ENCODE data around the gene IL17D.
A peak's percentile ranks its signal among the peaks of the same experiment; 100 is the strongest.
"Not testable (repeated sequence)": the region's sequence is repeated elsewhere in the genome, so short reads cannot be mapped to it uniquely, and the experiment has no call there.

The IL17D gene, protein sequence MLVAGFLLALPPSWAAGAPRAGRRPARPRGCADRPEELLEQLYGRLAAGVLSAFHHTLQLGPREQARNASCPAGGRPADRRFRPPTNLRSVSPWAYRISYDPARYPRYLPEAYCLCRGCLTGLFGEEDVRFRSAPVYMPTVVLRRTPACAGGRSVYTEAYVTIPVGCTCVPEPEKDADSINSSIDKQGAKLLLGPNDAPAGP

DNA sequence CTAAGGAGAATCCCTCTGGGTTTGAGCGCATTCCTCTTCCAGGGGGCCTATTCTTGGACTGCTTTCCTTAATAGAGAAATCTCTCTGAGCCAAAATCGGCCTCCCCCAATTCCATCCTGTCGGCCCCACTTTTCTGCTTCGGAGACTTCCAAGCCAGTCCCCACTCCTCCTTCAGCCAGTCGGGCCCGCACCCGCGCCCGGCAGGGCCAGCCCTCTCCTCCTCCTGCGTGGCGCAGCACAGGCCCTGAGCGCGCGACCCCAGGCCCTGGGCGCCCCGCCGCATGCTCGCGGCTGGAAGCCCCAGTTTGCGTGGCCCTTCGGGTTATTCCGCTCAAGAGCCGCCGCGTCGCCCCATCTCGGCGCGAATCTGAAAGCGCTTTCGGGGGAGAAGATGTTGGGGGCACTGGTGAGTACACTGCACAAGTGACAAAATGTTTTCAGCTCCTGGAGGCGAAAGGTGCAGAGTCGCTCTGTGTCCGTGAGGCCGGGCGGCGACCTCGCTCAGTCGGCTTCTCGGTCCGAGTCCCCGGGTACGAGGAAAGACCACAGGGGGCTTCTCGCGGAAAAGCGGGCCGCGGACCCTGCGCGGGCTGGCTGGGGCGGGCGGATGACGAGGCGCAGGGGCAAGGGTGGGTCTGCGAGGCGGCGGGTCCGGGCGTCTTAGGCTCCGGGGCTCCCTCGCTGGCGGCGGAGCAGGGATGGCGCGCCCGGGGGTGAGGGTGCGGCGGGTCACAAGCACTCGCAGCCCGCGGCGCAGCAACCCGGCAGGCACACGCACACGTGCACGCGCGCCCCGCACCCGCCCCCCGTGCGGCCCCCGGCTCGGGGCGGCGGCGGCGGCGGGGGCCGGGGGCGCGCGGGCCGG is at the start of gene IL17D:
Gene IL17D, plus strand, starts transcription at position 785 of the 865 bp plus-strand sequence. CDS start 303 bp downstream, outside the sequence.
- peak within 1 kb of the TSS; percentile 80 for H3K9ac ChIP-seq (ENCODE audit: low read depth, low read length)
- H3K4me1 ChIP-seq (ENCODE audit: insufficient read depth, low read length): no peaks in the 10 kb centered on the region
- H3K36me3 ChIP-seq (ENCODE audit: insufficient read depth, low read length): no peaks in the 10 kb centered on the region
- H3K9me3 ChIP-seq (ENCODE audit: control insufficient read depth, insufficient read depth, low read length): no peaks in the 10 kb centered on the region

DNA sequence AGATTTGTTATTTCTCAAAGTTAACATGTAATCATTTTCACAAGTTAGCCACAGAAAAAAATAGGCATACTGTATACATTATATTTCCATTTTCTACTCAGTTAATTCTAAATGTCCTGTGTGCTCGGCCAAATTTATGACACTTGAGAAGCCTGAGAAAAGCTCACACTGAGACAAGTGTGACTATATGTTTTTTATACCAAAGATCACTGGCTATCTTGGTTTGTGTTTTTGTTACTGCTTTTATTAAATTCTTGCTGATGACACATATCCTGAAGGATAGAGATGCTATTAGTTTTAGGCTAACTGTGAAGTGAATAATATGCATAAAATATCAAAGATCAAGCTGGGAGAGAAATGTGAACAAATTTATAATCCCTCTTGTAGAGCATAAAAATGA is 49.3 kb upstream of the IL17D start:
- Histone ChIP-seq H3K9ac (ENCODE audit: low read depth, low read length) (no peak overlapping the region), H3K36me3 (ENCODE audit: insufficient read depth, low read length) (no peaks in the 10 kb centered on the region), H3K9me3 (ENCODE audit: control insufficient read depth, insufficient read depth, low read length) (no peaks in the 10 kb centered on the region)

DNA sequence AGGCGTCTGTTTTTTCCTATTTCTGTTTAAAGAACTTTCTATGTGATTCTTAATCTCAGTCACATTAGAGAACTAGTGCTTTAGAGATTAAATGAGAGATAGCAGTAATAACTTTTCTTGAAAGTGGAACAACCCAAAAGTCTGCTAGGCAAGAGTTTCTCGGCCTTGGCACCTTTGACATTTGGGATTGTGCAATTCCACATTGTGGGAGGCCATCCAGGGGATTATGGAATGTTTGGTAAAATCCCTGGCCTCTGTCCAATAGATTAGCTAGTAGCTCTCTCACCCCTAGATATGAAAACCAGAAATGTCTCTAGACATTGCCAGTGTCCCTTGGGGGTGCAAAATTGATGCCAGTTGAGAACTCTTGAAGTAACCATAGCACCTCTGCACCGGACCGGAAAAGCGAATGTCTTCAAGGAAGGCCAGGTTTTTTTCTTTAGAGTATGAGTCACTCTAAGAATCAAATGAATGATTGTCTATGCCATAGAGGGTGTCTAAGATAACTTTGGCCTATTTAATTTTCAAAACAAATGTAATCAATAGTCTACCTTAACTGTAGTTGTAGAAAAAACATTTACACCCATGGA is 45.0 kb upstream of the IL17D start:
- Histone ChIP-seq H3K9ac (ENCODE audit: low read depth, low read length) (no peak overlapping the region), H3K36me3 (ENCODE audit: insufficient read depth, low read length) (no peaks in the 10 kb centered on the region), H3K4me1 (ENCODE audit: insufficient read depth, low read length) (no peaks in the 10 kb centered on the region), H3K9me3 (ENCODE audit: control insufficient read depth, insufficient read depth, low read length) (no peaks in the 10 kb centered on the region)

More for the DNA sequence above, 49.3 kb upstream of the IL17D start:
- H3K4me1 ChIP-seq (ENCODE audit: insufficient read depth, low read length): no peaks in the 10 kb centered on the region

DNA sequence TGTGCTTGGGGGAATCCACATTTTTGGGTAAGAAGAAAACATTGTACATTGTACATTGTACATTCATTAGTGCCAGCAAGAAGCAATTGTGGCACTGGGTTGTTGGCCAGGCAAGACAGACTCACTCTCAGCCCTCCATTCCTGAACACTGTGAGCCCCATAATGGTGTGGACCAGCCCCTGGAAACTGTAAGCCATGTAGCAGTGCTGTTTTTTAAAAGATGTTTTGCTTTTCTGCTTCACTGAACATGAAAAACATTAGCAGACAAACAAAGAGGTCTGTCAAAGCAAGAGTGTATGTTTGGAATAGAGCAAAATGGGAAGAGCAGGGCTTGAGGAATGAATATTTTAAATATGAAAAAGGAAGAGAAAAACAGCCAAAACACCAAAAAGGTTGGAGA is 39.1 kb upstream of the IL17D start:
- H3K4me1 ChIP-seq (ENCODE audit: insufficient read depth, low read length): no peaks in the 10 kb centered on the region
- no peaks in the 10 kb centered on the region for H3K9me3 ChIP-seq (ENCODE audit: control insufficient read depth, insufficient read depth, low read length)
- no peaks in the 10 kb centered on the region for H3K36me3 ChIP-seq (ENCODE audit: insufficient read depth, low read length)
- H3K9ac ChIP-seq (ENCODE audit: low read depth, low read length): no peak overlapping the region

DNA sequence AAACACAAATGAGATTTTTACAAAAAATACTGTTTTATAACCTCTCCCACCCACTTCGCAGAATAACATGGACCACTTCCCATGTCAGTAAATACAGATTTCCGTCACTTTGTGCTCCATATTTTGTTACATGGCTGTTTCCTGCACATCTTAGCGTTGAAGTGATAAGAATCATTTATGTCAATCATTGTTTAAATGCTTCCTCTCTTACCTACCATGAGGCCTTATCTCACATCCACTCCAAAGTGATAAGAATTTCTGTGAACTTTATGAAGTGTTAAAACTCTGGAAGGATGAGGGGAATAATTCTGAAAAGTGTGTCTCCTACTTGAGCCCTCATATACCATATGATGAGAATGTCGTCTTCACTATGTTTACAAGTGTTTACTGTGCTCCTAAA is 36.6 kb upstream of the IL17D start:
- Histone ChIP-seq H3K4me1 (ENCODE audit: insufficient read depth, low read length) (no peaks in the 10 kb centered on the region), H3K9ac (ENCODE audit: low read depth, low read length) (no peak overlapping the region), H3K36me3 (ENCODE audit: insufficient read depth, low read length) (no peaks in the 10 kb centered on the region), H3K9me3 (ENCODE audit: control insufficient read depth, insufficient read depth, low read length) (no peaks in the 10 kb centered on the region)

DNA sequence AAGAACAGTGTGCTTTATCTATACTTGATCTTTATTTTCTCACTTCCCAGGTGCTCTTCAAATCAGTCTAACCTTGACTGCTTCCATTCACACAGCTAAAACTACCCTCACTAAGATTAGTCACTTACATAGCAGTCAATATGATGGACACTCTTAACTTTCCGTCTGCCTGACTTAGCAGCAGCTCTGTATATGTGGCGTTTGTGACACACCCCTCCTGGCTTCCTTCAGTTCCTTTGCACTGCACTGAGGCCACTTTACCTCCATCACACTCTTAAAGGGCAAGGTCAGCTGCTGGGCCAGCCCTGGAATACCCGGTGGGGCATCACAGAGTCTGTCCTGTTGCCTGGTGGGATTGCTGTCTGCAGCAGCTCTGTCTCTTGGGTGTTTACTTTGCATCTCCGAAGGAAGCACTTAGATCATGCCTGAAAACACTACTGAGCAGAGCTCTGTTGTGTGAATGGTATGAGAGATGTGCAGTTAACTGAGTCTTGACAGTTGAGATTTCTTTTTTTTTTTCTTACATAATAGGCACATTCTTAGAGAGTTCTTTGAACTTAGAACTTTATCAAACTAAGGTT is 35.6 kb upstream of the IL17D start:
- Histone ChIP-seq H3K36me3 (ENCODE audit: insufficient read depth, low read length) (no peaks in the 10 kb centered on the region), H3K9me3 (ENCODE audit: control insufficient read depth, insufficient read depth, low read length) (no peaks in the 10 kb centered on the region), H3K4me1 (ENCODE audit: insufficient read depth, low read length) (no peaks in the 10 kb centered on the region), H3K9ac (ENCODE audit: low read depth, low read length) (no peak overlapping the region)

DNA sequence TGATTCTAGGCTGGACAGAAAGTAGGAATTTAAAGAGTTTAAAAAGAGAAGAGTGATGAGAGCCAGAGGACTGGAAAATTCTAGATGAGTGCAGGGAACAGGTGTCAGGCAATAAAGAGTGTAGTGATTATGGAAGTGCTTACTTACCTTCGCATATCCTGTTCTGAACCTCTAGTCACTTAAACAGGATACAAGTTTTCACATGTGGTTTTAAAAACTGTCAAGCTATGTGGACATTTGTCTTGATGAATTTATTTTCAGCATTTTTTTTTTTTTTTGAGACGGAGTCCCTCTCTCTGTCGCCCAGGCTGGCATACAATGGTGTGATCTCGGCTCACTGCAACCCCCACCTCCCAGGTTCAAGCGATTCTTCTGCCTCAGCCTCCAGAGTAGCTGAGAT is 34.3 kb upstream of the IL17D start:
- no peak overlapping the region for H3K9ac ChIP-seq (ENCODE audit: low read depth, low read length)
- H3K36me3 ChIP-seq (ENCODE audit: insufficient read depth, low read length): no peaks in the 10 kb centered on the region
- no peaks in the 10 kb centered on the region for H3K4me1 ChIP-seq (ENCODE audit: insufficient read depth, low read length)
- no peaks in the 10 kb centered on the region for H3K9me3 ChIP-seq (ENCODE audit: control insufficient read depth, insufficient read depth, low read length)

DNA sequence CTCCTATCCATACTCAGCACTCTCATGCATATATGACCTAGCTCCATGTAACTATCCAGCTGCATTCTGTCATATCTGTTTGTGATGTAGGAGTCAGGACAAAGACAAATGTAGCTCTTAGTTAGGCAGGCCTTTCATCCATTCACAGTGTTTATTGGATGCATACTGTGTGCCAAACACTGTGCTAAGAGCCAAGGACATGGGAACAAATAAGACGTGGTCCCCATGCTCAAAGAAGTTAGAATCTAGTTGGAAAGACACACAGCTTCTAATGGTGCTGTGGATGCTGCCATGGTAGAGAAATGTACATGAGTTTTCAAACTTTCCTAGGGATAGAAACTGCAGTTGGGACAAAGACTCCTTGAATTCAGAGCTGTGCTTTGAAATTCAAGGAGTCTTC is 31.7 kb upstream of the IL17D start:
- no peak overlapping the region for H3K9ac ChIP-seq (ENCODE audit: low read depth, low read length)
- H3K9me3 ChIP-seq (ENCODE audit: control insufficient read depth, insufficient read depth, low read length): no peaks in the 10 kb centered on the region
- no peaks in the 10 kb centered on the region for H3K36me3 ChIP-seq (ENCODE audit: insufficient read depth, low read length)
- H3K4me1 ChIP-seq (ENCODE audit: insufficient read depth, low read length): no peaks in the 10 kb centered on the region

DNA sequence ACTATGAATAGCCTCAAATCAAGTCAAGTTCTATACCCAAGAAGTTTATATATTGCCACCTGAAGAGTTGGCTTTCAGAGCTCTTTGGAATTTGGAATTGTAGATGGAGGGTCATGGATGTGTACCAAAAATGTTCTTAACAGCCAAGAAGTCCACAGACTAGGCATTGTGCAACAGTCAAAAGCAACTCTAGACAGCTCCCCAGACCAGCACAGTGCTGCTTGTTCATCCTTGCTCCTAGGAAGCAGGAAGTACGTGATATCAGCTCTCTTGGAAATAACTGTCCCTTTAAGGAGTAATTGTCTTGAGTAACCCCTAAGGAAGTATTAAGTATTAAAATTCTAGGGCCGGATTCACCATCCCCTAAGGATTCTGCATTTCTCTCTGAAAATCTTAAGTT is 30.7 kb upstream of the IL17D start:
- Histone ChIP-seq H3K36me3 (ENCODE audit: insufficient read depth, low read length) (no peaks in the 10 kb centered on the region), H3K4me1 (ENCODE audit: insufficient read depth, low read length) (no peaks in the 10 kb centered on the region), H3K9ac (ENCODE audit: low read depth, low read length) (no peak overlapping the region), H3K9me3 (ENCODE audit: control insufficient read depth, insufficient read depth, low read length) (no peaks in the 10 kb centered on the region)

DNA sequence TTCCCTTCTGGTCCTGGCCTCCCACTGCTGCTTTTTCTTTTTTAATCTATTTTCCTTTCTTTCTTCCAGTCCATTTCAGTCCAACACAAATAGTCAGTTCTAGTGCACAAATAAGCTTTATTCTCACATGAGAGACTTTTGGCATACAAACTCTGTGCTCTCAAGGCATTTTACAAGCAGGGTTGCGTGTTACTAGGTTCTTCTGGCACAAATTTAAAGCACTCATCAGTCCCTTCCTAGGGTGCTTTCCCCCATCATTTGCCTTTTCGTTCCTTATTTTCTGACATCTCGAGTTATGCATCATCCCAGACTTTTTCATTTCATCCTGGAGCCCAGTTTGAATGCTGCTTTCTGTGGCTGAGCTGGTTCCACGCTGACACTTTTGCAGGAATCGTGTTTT is 29.8 kb upstream of the IL17D start:
- Histone ChIP-seq H3K9ac (ENCODE audit: low read depth, low read length) (no peak overlapping the region), H3K36me3 (ENCODE audit: insufficient read depth, low read length) (no peaks in the 10 kb centered on the region), H3K9me3 (ENCODE audit: control insufficient read depth, insufficient read depth, low read length) (no peaks in the 10 kb centered on the region), H3K4me1 (ENCODE audit: insufficient read depth, low read length) (no peaks in the 10 kb centered on the region)

DNA sequence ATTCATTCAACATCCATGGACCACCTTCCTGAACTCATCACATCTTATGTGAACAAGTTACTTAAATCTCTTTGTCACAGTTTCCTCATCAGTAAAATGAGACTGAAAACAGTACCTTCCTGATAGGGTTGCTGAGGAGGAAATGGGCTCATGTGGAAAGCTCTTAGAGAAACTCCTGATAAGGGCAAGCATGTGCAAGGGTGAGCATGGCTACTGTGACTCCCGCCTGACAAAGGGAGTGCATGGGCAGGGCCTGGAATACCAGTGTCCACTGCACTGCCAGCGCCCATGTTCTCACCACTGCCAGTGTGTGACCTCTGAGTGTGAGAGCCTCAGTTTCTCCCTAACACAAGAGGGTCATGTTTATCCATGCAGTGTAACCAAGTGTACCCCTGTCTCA is 27.3 kb upstream of the IL17D start:
- Histone ChIP-seq H3K9me3 (ENCODE audit: control insufficient read depth, insufficient read depth, low read length) (no peaks in the 10 kb centered on the region), H3K4me1 (ENCODE audit: insufficient read depth, low read length) (no peaks in the 10 kb centered on the region), H3K36me3 (ENCODE audit: insufficient read depth, low read length) (no peaks in the 10 kb centered on the region), H3K9ac (ENCODE audit: low read depth, low read length) (no peak overlapping the region)

DNA sequence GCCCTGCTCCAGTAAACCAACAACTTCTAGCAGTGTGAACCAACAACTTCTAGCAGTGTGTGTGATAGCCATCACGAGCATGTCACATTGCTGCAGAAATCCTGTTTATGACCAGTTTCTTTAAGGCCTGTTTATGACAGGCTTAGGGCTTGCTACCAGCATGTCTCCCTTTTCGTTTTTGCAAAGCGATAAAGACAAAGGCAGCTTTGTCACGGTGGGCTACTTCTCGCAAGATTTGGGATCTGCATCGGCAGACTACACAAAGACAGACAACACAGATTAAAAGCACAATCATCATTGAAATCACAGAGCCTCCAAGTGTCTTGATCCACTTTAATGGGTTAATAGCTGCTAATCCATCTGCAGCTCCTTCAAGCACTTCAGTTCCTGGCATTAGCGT is 24.9 kb upstream of the IL17D start:
- H3K4me1 ChIP-seq (ENCODE audit: insufficient read depth, low read length); H3K9ac ChIP-seq (ENCODE audit: low read depth, low read length); H3K9me3 ChIP-seq (ENCODE audit: control insufficient read depth, insufficient read depth, low read length); H3K36me3 ChIP-seq (ENCODE audit: insufficient read depth, low read length): not testable (repeated sequence)

DNA sequence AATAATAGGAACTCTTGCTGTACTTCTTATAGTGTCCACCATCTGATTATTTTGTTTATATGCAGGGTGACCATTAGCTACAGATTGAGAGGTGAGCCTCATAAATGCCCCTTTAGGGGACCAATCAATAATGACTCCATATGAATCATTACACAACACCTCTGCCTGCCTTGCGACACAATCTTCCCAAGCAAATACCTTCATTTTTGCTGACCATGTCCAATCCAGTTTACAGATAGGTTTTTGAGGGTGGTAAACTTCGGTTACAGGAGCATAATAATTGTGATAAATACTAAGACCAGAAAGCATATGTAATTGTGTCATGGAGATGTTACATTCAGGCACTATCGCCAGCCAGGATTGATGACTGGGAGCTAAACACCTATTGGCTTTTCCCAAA is 23.6 kb upstream of the IL17D start:
- H3K4me1 ChIP-seq (ENCODE audit: insufficient read depth, low read length): no peaks in the 10 kb centered on the region
- H3K36me3 ChIP-seq (ENCODE audit: insufficient read depth, low read length): no peaks in the 10 kb centered on the region
- no peak overlapping the region for H3K9ac ChIP-seq (ENCODE audit: low read depth, low read length)
- H3K9me3 ChIP-seq (ENCODE audit: control insufficient read depth, insufficient read depth, low read length): no peaks in the 10 kb centered on the region

DNA sequence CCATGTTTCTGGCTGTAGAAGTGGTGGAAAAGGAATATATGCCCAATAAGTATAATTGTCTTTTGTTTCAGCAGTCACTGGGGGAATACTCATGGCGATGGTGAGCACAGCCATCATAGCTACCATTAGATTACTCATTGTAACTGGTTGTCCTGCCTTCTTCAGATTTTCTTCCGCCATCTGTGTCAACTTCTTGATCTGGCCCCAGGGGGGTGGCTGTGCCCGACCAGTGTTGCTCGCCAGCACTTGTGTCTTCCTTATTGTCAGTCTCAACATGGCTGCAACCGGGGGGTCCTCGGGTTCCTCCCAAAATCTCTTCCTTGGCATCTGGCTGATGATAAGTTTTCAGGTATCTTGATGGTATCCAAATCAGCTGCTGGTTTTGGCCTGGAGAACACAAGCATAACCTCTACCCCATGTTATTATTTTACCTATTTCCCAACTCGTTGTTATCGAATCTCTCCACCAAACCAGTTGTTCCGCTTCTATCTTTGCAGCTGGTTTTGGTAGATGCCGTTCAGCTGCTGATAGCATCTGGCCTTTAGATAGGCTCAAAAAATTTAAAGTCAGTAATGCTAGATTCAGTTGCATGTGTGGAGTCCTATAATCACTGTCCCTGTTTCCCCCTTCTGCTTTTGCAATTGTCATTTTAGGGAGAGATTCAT is 23.0 kb upstream of the IL17D start:
- H3K9me3 ChIP-seq (ENCODE audit: control insufficient read depth, insufficient read depth, low read length): no peaks in the 10 kb centered on the region
- H3K4me1 ChIP-seq (ENCODE audit: insufficient read depth, low read length): no peaks in the 10 kb centered on the region
- H3K9ac ChIP-seq (ENCODE audit: low read depth, low read length): no peak overlapping the region
- no peaks in the 10 kb centered on the region for H3K36me3 ChIP-seq (ENCODE audit: insufficient read depth, low read length)

Measured in ES-I3 (cell line).